IPS DF 6.9 (cell line): ENCODE data around the gene WWC1.

ENCODE experiments used
- DNase-seq: peaks from one replicate; pipeline ENCODE4 v3.0.0-alpha.2; 2013; ENCODE audit warnings: low read depth, low spot score
- H3K27ac ChIP-seq: one replicate; pipeline ENCODE4 v1.5.1; 2013; ENCODE audit warnings: low read length, control low read depth
- H3K27me3 ChIP-seq: 2 replicates; pipeline ENCODE4 v1.6.1; 2013; ENCODE audit warnings: mild to moderate bottlenecking, low read length; ENCODE audit not compliant: control insufficient read depth, insufficient read depth
- H3K36me3 ChIP-seq: 2 replicates; pipeline ENCODE4 v1.6.1; 2013; ENCODE audit warnings: low read length; ENCODE audit not compliant: control insufficient read depth, insufficient read depth
- H3K4me1 ChIP-seq: 2 replicates; pipeline ENCODE4 v1.6.1; 2013; ENCODE audit warnings: low read length; ENCODE audit not compliant: control insufficient read depth, insufficient read depth
- H3K4me3 ChIP-seq: 2 replicates; pipeline ENCODE4 v1.5.1; 2013; ENCODE audit warnings: mild to moderate bottlenecking, low read length
- H3K9me3 ChIP-seq: 2 replicates; pipeline ENCODE4 v1.6.1; 2013; ENCODE audit warnings: low read length, inconsistent platforms; ENCODE audit not compliant: control insufficient read depth, insufficient read depth
- WGBS: extraction: QIAGEN DNeasy Blood & Tissue Kit; methylation state at CpG from one replicate; pipeline ENCODE4 v1.1.7; 2013; ENCODE audit warnings: mixed read lengths, missing lambda C conversion rate; ENCODE audit not compliant: insufficient read length, insufficient coverage; 5-methylcytosine and 5-hydroxymethylcytosine counted together

WWC1 gene

DNA sequence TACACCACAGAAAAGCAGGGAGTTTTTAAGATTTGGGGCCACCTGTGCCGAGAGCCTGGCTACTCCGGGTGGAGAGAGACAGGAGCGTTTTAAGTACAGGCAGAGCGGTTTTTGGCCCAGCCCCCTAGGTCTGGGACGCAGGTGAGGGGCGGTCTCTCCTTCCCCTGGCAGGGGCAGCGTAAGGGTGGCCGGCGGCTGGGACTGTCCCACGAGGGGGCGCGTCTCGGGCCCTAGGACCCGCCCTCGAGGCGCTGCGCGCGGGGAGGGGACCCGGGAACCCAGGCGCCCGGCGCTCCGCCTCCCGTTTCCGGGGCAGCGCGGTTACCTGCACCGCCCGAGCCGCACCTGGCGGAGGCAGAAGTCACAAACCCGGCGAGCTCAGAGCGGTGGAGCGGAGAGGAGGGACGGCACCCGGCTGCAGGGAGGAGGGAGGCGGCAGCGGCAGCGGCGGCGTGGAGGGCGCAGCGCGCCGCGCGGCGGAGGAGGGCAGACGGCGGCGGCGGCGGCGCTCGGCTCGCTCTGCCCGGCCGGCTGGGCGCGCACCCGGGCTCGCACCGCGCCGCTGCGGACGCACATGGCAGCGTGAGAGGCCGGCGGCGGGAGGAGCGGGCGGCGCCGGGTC, at the start of gene WWC1:
Gene WWC1 (plus strand): TSS at position 304 of the 622 bp plus-strand sequence. CDS start 508 bp downstream, outside the sequence.
- no peak within 1 kb of the TSS for H3K27ac ChIP-seq
- H3K27me3 ChIP-seq, result no peaks in the 10 kb centered on the region
- H3K4me3 ChIP-seq, result peak within 1 kb of the TSS; percentile 48
- DNase-seq, result no peak
- H3K36me3 ChIP-seq, result no peaks in the 10 kb centered on the region
- no CpG with 5 or more reads among the region's 77 CpGs for WGBS
- H3K9me3 ChIP-seq, result no peaks in the 10 kb centered on the region
- peaks cover 6% of the 10 kb centered on the region for H3K4me1 ChIP-seq

DNA sequence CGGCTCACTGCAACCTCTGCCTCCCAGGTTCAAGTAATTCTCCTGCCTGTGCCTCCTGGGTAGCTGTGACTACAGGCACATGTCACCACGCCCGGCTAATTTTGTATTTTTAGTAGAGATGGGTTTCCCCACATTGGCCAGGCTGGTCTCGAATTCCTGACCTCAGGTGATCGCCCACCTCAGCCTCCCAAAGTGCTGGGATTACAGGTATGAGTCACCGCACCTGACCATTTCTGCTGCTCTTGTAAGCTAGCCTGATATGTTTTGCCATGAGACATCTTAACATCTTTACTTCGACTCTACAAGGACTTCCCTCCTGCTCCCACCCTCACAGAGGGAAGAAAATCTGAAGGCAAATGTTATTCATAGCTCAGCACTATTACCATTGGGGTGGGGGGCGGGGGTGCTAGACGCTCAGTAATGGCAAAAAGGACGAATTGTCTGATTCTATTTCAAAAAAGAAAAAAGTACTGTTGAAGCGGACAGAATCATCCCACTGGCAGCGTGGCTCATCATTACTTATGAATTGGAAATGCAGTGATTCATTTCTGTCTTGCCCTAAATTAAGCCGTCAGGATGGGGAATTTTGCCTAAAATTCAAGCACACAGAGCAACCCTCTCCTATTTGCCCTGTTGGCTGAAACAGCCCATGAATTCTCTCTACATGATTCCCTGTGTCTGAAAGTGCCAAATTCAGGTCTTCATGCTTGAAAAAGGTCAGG, 46.4 kb upstream of the WWC1 start:
- H3K4me1 ChIP-seq, result no peaks in the 10 kb centered on the region
- no peaks in the 10 kb centered on the region for H3K36me3 ChIP-seq
- H3K4me3 ChIP-seq, result no peak overlapping the region
- no peaks in the 10 kb centered on the region for H3K9me3 ChIP-seq
- DNase-seq, result no peak
- peaks cover 3% of the 10 kb centered on the region; the same call in 1 of the 2 replicates for H3K27me3 ChIP-seq
- H3K27ac ChIP-seq, result no peak overlapping the region
- no CpG with 5 or more reads among the region's 13 CpGs for WGBS

DNA sequence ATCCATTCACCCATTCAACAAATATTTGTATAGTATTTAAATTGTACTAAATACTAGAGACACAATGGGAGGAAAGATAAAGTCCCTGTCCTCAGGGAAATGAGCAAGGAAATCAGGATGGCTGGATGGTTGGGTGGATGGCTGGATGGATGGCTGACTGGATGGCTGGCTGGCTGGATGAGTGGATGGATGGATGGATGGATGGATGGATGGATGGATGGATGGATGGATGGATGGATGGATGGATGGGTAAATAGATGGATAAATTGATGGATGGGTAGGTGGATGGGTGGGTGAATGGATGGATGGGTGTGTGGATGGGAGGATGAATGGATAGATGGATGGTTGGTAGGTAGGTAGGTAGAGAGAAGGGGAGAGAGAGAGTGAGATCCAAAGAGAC, 41.5 kb upstream of the WWC1 start:
- Histone ChIP-seq H3K4me1 (no peaks in the 10 kb centered on the region), H3K9me3 (no peaks in the 10 kb centered on the region), H3K27ac (no peak overlapping the region), H3K27me3 (no peaks in the 10 kb centered on the region), H3K4me3 (no peak overlapping the region), H3K36me3 (no peaks in the 10 kb centered on the region)
- no peak for DNase-seq

DNA sequence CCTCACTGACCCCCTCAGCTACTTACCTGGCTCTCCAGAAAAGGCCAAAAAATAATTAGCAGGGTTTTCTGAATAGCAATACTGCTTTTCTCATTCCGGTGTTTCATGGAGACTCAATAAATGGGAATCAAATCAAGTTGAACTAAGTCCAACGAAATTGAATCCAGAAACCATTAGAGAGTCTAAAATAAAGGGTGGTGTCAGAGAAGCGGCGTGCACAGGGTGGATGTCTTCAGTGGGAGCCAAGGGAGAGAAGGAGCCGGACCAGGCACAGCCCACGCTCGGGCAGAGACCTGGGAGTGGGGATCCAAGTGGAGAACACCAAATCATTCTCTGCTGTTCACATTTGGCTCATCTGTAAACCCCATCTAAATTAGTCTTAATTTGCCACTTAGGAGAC, 40.2 kb upstream of the WWC1 start:
- Histone ChIP-seq H3K4me1 (no peaks in the 10 kb centered on the region), H3K4me3 (no peak overlapping the region), H3K36me3 (no peaks in the 10 kb centered on the region), H3K27ac (no peak overlapping the region), H3K9me3 (no peaks in the 10 kb centered on the region), H3K27me3 (no peaks in the 10 kb centered on the region)
- DNase-seq, result no peak
- no CpG with 5 or more reads among the region's 7 CpGs for WGBS

DNA sequence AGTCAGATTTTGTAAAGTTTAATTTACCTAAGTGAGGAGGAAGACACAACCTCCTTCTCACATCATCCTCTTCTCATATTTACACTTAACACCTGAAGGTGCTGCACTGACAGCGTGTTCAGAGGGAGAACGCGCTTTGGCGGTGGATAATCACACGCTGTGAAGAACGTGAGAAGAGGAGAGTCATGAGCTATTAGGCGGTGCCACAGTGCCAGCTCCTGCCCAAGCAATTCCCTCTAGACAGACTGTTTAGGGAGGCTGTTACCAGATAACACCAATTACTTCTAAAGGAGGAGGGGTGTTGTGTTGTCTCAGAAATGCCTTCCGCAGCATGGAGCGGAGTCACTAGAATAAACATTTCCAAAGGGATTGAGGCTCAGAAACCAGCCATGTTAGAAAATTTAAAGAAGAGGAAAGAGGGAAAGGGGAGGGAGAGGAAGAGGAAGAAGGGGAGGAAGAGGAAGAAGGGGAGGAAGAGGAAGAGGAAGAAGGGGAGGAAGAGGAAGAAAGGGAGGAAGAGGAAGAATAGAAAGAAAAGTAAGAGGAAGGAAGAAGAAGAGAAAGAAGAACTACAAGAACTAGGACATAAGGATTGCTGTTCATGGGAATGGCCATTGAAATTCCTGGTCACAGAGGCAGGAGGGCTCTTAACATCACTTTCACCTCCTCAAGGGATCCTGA, 37.3 kb upstream of the WWC1 start:
- H3K36me3 ChIP-seq, result no peaks in the 10 kb centered on the region
- no peaks in the 10 kb centered on the region for H3K9me3 ChIP-seq
- no peaks in the 10 kb centered on the region for H3K27me3 ChIP-seq
- WGBS, result no CpG with 5 or more reads among the region's 9 CpGs
- no peak for DNase-seq
- H3K4me3 ChIP-seq, result no peak overlapping the region
- H3K4me1 ChIP-seq, result no peaks in the 10 kb centered on the region
- no peak overlapping the region for H3K27ac ChIP-seq

DNA sequence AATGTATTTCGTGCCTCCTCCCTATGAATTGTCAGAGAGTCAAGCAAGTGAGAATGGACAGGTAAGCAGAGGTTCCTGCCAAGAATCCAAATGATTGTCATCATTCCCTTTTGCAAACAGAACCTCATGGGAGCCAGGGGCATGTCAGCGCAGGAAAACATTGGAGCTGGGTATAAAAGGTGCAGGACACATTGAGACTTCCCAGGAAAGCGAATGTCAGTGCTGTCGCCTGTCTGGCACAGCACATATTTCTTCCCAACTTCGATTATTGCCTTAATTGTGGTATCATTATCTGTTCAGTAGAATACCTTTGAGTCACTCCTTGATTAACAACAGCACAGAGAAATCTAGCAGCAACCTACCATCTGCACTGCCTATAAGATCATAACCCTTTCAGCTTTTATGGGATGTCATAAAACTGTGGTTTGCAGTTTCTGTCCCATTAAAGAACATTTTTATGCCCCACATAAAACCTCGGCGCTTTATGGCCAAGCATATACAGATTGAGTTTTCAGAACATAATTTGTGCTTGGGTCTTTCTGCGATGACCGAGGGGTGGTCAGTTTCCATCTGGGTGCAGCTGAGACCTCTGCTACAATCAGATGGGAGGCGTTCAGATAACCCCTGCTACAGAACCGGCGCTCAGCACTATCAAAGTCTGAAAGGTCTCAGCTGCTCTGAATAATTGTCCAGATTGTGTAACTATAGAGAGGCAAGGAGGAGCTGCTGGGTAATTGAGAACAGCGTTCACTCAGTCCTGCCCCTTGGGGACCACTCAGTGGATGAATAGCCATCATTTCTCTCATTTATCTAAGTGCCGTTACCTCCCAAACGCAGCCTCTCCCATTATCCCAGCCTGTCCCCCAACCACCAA, 30.9 kb upstream of the WWC1 start:
- Histone ChIP-seq H3K27me3 (no peaks in the 10 kb centered on the region), H3K27ac (no peak overlapping the region), H3K4me1 (no peaks in the 10 kb centered on the region), H3K4me3 (no peak overlapping the region), H3K9me3 (no peaks in the 10 kb centered on the region), H3K36me3 (no peaks in the 10 kb centered on the region)
- DNase-seq, result no peak
- WGBS, result no CpG with 5 or more reads among the region's 15 CpGs

DNA sequence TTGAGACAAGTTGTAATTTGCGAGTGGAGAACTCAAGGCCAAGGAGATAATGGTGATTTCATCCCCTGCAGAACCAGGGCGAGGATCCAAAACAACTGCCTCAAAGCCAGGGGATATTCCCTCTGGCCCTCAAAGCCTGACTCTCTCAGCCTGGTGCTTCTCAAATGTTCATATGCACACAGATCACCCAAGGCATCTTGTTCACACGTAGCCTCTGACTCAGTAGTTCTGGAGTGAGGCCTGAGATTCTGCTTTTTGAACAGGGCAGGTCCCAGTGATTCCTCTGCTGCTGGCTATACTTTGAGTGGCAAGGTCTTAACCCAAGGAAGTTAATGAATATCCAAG, 30.2 kb upstream of the WWC1 start:
- DNase-seq, result no peak
- H3K27ac ChIP-seq, result no peak overlapping the region
- no peaks in the 10 kb centered on the region for H3K36me3 ChIP-seq
- H3K27me3 ChIP-seq, result no peaks in the 10 kb centered on the region
- H3K4me1 ChIP-seq, result no peaks in the 10 kb centered on the region
- H3K9me3 ChIP-seq, result no peaks in the 10 kb centered on the region
- no CpG with 5 or more reads among the region's 3 CpGs for WGBS
- no peak overlapping the region for H3K4me3 ChIP-seq

DNA sequence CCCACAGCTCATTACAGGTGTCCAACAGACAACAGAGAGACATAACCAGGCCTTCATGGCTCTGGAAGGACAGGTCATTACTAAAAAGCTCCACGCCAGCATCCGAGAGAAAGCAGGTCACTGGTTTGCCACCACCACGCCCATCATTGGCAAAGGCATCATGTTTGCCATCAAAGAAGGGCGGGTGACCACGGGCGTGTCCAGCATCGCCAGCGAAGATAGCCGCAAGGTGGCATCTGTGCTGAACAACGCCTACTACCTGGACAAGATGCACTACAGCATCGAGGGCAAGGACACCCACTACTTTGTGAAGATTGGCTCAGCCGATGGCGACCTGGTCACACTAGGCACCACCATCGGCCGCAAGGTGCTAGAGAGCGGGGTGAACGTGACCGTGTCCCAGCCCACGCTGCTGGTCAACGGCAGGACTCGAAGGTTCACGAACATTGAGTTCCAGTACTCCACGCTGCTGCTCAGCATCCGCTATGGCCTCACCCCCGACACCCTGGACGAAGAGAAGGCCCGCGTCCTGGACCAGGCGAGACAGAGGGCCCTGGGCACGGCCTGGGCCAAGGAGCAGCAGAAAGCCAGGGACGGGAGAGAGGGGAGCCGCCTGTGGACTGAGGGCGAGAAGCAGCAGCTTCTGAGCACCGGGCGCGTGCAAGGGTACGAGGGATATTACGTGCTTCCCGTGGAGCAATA, 29.3 kb upstream of the WWC1 start:
- WGBS, result no CpG with 5 or more reads among the region's 39 CpGs
- no peaks in the 10 kb centered on the region for H3K36me3 ChIP-seq
- no peaks in the 10 kb centered on the region for H3K27me3 ChIP-seq
- H3K4me1 ChIP-seq, result no peaks in the 10 kb centered on the region
- no peaks in the 10 kb centered on the region for H3K9me3 ChIP-seq
- no peak overlapping the region for H3K27ac ChIP-seq
- no peak for DNase-seq
- no peak overlapping the region for H3K4me3 ChIP-seq

DNA sequence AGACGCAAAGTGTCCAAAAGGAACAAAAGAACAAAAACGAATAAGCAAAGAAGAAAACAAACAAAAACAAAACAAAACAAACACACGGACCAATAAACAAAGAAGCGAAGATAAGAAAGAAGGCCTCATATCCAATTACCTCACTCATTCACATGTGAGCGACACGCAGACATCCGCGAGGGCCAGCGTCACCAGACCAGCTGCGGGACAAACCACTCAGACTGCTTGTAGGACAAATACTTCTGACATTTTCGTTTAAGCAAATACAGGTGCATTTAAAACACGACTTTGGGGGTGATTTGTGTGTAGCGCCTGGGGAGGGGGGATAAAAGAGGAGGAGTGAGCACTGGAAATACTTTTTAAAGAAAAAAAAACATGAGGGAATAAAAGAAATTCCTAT, 28.3 kb upstream of the WWC1 start:
- H3K4me3 ChIP-seq, result no peak overlapping the region
- H3K27ac ChIP-seq, result no peak overlapping the region
- H3K9me3 ChIP-seq, result no peaks in the 10 kb centered on the region
- H3K4me1 ChIP-seq, result no peaks in the 10 kb centered on the region
- H3K27me3 ChIP-seq, result no peaks in the 10 kb centered on the region
- no peak for DNase-seq
- no CpG with 5 or more reads among the region's 13 CpGs for WGBS
- H3K36me3 ChIP-seq, result no peaks in the 10 kb centered on the region

DNA sequence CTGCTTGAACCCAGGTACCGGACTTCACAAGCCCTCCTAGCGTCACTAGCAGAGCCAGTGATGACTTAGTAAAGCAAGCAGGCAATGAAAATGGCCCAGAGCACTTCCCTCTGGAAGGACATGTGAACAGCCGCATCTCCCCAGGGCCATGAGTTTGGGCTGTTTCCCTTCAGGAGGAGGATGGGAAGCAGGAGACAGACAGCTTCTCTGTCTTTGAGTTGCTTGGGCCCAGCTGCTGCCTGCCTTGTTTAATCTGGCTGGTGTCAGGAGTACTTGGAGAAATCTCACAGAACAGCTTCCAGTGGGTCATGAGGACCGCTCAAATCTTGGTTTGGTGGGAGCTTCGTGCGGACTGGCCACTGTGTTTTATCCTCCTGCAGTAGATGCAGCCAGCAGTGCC, 25.4 kb upstream of the WWC1 start:
- H3K27ac ChIP-seq, result no peak overlapping the region
- no peak for DNase-seq
- WGBS, result no CpG with 5 or more reads among the region's 6 CpGs
- H3K27me3 ChIP-seq, result no peaks in the 10 kb centered on the region
- peaks cover 2% of the 10 kb centered on the region; the same call in 1 of the 2 replicates for H3K4me1 ChIP-seq
- no peak overlapping the region for H3K4me3 ChIP-seq
- H3K9me3 ChIP-seq, result no peaks in the 10 kb centered on the region
- no peaks in the 10 kb centered on the region for H3K36me3 ChIP-seq
